Ovary (tissue), 9 donors: Measurements from ENCODE around the gene NPAS2. TPM values are rescaled to one million over a fixed set of nuclear protein-coding genes. Genes with fewer than 3 reads are reported as not detected.
A peak's percentile ranks its signal among the peaks of the same experiment; 100 is the strongest.

ENCODE experiments used
- DNase-seq, 5 donors: peaks; one replicate each; pipeline ENCODE4 v3.0.0-alpha.2; 2019 to 2020
- H3K27ac ChIP-seq, 2 donors: fragments of 200-600 bp; one replicate each; pipeline versions ENCODE4 v1.5.1 to v1.8.0; 2019 to 2022
- H3K27me3 ChIP-seq: fragments of 200-600 bp; one replicate; pipeline ENCODE4 v1.8.0; 2022
- H3K36me3 ChIP-seq: fragments of 200-600 bp; sonication (generic); one replicate; pipeline ENCODE4 v1.5.1; 2019
- H3K4me1 ChIP-seq: one replicate; pipeline ENCODE4 v1.8.1; 2013; ENCODE audit warnings: mild to moderate bottlenecking, moderate library complexity; ENCODE audit not compliant: insufficient read depth
- H3K4me3 ChIP-seq: fragments of 200-600 bp; sonication (generic); one replicate; pipeline ENCODE4 v1.5.1; 2017
- H3K9me3 ChIP-seq, 2 donors: fragments of 200-600 bp in 1 of 2; sonication (generic) in 1 of 2; one replicate each; pipeline versions ENCODE4 v1.5.1 to v1.8.1; 2013 to 2019; ENCODE audit warnings: mild to moderate bottlenecking in 1 of 2, moderate library complexity in 1 of 2
- CTCF ChIP-seq, 3 donors: fragments of 450-650 bp in 2 of 3; fragments of 200-600 bp in 1 of 3; IDR thresholded peaks; one replicate each; pipeline versions ENCODE4 v1.5.1 to v1.8.0; 2016 to 2022; ENCODE audit warnings: antibody characterized with exemption in 3 of 3, mild to moderate bottlenecking in 1 of 3
- EP300 ChIP-seq: sonication (generic); formaldehyde crosslinking; IDR thresholded peaks from one replicate; pipeline ENCODE4 v1.6.1; 2017; ENCODE audit warnings: antibody characterized with exemption
- POLR2A ChIP-seq: fragments of 450-650 bp; IDR thresholded peaks from one replicate; pipeline ENCODE4 v1.6.1; 2017; ENCODE audit warnings: antibody characterized with exemption, mild to moderate bottlenecking, moderate library complexity
- WGBS, 3 donors: extraction: QIAGEN DNeasy Blood & Tissue Kit in 1 of 3; methylation state at CpG; one replicate each; pipeline versions ENCODE4 v1.1.5 to v1.1.7; 2013 to 2017; 5-methylcytosine and 5-hydroxymethylcytosine counted together
- intact Hi-C, 4 donors: fragments of 100-400 bp; cut with DNase I; formaldehyde crosslinking; loops; one replicate each; pipeline versions ENCODE4 v1.11.0 to v1.15.1; 2022 to 2023
- polyA plus RNA-seq, 2 donors: library from polyadenylated mRNA; stranded (reverse); fragments of 200-250 nt in 1 of 2; fragments of 350-450 nt in 1 of 2; fragmentation: Illumina TruSeq in 1 of 2; extraction: RNeasy Lipid Tissue Mini Kit (QIAGEN cat#74804) in 1 of 2; gene quantifications; one replicate each; pipeline ENCODE4 v1.2.3, GENCODE V29; 2013 to 2014
- total RNA-seq, 7 donors: library from RNA; depleted of rRNA in 2 of 7; stranded (reverse); fragments of >200 nt in 2 of 7; fragmentation: NEBNext Ultra II Directional in 3 of 7; extraction: Animal tissue kit (Norgen Biotek cat#: 25700) in 3 of 7; gene quantifications; one replicate each; pipeline versions ENCODE4 v1.1.0 to v1.2.4, GENCODE V29; 2016 to 2023
- donor health status: DM: no; HTN: no; CAD: no; lungs with moderate emphysema.
- donor health status: DM: no; HTN: no; CAD: no.
- donor health status: Bipolar disorder and iron deficiency.
- donor health status: DM: yes; HTN: yes; CAD: no.
- donor health status: DM: no; HTN: no; CAD: no.
- donor health status: DM: yes; HTN: yes; CAD: no.

The NPAS2 gene
- total and polyA plus RNA-seq, 9 donors = 1.6 to 20.6 (median 7.3) TPM

- H3K4me3 ChIP-seq = no peak overlapping the region
- 79 to 84% (median 80%) methylated on average over 10 of the region's 10 CpGs for WGBS, 3 donors
- no peaks in the 10 kb centered on the region for H3K27me3 ChIP-seq
- H3K4me1 ChIP-seq = no peaks in the 10 kb centered on the region
- no peak overlapping the region for H3K27ac ChIP-seq
- H3K9me3 ChIP-seq = no peaks in the 10 kb centered on the region
- no peak for DNase-seq
- TF ChIP-seq CTCF (IDR thresholded peaks at IDR 0.05) (no peak), EP300 (no peak), POLR2A (no peak)
- H3K36me3 ChIP-seq = no peaks in the 10 kb centered on the region
- intact Hi-C loops = loop anchor here (5.0 to 10.0 kb wide), 3 partner anchors 141 to 194 kb away; partner anchors contain the start of gene TBC1D8 (in 3 of the 4)
Measured at GRCh38 chr2:101011152-101011551, 191.2 kb downstream of the NPAS2 start.

GRCh38 chr2:101012054-101012705 is 192.2 kb downstream of the NPAS2 start:
- no peaks in the 10 kb centered on the region for H3K36me3 ChIP-seq
- intact Hi-C loops = loop anchor here (5.0 to 10.0 kb wide), 3 partner anchors 140 to 193 kb away; partner anchors contain the start of gene TBC1D8 (in 3 of the 4)
- H3K4me1 ChIP-seq = no peaks in the 10 kb centered on the region
- H3K9me3 ChIP-seq = no peaks in the 10 kb centered on the region
- H3K27ac ChIP-seq = no peak overlapping the region
- no peaks in the 10 kb centered on the region for H3K27me3 ChIP-seq
- H3K4me3 ChIP-seq = no peak overlapping the region
- DNase-seq = no peak
- TF ChIP-seq CTCF (IDR thresholded peaks at IDR 0.05) (no peak), EP300 (no peak), POLR2A (no peak)
- WGBS, 3 donors = 42 to 49% (median 43%) methylated on average over 8 of the region's 8 CpGs

- intact Hi-C loops = loop anchor here (5.0 to 10.0 kb wide), 3 partner anchors 140 to 192 kb away; partner anchors contain the start of gene TBC1D8 (in 3 of the 4)
- Histone ChIP-seq H3K27ac (no peak overlapping the region), H3K4me1 (no peaks in the 10 kb centered on the region), H3K4me3 (no peak overlapping the region), H3K36me3 (no peaks in the 10 kb centered on the region), H3K27me3 (no peaks in the 10 kb centered on the region), H3K9me3 (no peaks in the 10 kb centered on the region)
- peak in 1 of 5 donors; percentile 53 for DNase-seq
- TF ChIP-seq POLR2A (no peak), CTCF (IDR thresholded peaks at IDR 0.05) (peak; percentile 73 to 81 (median 81))
- WGBS, 3 donors = 22 to 28% (median 26%) methylated on average over 5 of the region's 5 CpGs
Measured at GRCh38 chr2:101012706-101013181, 192.8 kb downstream of the NPAS2 start.

- no peak for TF ChIP-seq CTCF (IDR thresholded peaks at IDR 0.05)
- TF ChIP-seq EP300 = no peak
- no peak for TF ChIP-seq POLR2A
- Histone ChIP-seq H3K9me3 (no peaks in the 10 kb centered on the region), H3K4me3 (no peak overlapping the region), H3K36me3 (no peaks in the 10 kb centered on the region), H3K27me3 (no peaks in the 10 kb centered on the region), H3K27ac (no peak overlapping the region), H3K4me1 (no peaks in the 10 kb centered on the region)
- no peak for DNase-seq
- intact Hi-C loops = loop anchor here (5.0 to 10.0 kb wide), 3 partner anchors 138 to 190 kb away; partner anchors contain the start of gene TBC1D8 (in 3 of the 4)
- WGBS, 3 donors = 89 to 95% (median 91%) methylated on average over 6 of the region's 6 CpGs
Measured at GRCh38 chr2:101014264-101014857, 194.4 kb downstream of the NPAS2 start.
